GM12864 (cell line): ENCODE results near the gene NXPH4.

Experiments used
- DNase-seq: peaks from one replicate; pipeline ENCODE4 v3.0.0-alpha.2; 2011; ENCODE audit warnings: low read depth
- H3K4me3 ChIP-seq: 2 replicates; pipeline ENCODE4 v1.5.1; 2011; ENCODE audit warnings: mild to moderate bottlenecking, low read depth, low read length, control low read depth
- TF ChIP-seq, protein P1 (sequence below): IDR thresholded peaks from 2 replicates; pipeline ENCODE4 v1.5.1; 2011; ENCODE audit warnings: low read depth, mild to moderate bottlenecking, moderate library complexity, low read length, control low read depth, inconsistent platforms; ENCODE audit errors: missing control alignments

The NXPH4 gene

DNA sequence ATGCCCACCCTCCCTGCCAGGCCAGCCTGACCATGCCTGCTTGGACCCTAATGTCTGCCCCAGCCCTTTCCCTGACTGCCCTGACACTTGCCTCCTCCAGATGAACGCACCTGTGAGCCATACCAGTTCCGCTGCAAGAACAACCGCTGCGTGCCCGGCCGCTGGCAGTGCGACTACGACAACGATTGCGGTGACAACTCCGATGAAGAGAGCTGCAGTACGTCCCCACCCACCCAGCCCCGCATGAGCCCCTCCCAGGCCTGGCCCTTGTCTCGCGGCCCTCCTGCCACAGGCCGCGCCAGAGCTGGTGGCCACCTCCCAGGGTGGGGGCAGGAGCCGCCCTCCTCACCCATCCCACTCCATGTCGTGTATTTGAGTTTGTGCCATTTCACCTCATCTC is 14.3 kb upstream of the NXPH4 start:
- TF ChIP-seq, protein P1, sequence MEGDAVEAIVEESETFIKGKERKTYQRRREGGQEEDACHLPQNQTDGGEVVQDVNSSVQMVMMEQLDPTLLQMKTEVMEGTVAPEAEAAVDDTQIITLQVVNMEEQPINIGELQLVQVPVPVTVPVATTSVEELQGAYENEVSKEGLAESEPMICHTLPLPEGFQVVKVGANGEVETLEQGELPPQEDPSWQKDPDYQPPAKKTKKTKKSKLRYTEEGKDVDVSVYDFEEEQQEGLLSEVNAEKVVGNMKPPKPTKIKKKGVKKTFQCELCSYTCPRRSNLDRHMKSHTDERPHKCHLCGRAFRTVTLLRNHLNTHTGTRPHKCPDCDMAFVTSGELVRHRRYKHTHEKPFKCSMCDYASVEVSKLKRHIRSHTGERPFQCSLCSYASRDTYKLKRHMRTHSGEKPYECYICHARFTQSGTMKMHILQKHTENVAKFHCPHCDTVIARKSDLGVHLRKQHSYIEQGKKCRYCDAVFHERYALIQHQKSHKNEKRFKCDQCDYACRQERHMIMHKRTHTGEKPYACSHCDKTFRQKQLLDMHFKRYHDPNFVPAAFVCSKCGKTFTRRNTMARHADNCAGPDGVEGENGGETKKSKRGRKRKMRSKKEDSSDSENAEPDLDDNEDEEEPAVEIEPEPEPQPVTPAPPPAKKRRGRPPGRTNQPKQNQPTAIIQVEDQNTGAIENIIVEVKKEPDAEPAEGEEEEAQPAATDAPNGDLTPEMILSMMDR = no peak
- DNase-seq = no peak
- H3K4me3 ChIP-seq = no peak overlapping the region

DNA sequence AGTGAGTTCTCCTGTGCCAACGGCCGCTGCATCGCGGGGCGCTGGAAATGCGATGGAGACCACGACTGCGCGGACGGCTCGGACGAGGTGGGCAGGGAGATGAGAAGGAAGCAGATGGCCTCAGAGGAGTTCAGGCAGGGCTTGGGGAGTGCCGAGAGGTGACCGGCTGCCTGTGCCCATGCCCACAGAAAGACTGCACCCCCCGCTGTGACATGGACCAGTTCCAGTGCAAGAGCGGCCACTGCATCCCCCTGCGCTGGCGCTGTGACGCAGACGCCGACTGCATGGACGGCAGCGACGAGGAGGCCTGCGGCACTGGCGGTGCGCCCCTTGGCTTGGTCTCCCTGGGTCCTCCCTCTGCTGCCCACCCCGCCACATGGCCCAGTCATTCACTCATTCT is 13.4 kb upstream of the NXPH4 start:
- no peak overlapping the region for H3K4me3 ChIP-seq
- TF ChIP-seq, protein P1 = no peak
- no peak for DNase-seq

DNA sequence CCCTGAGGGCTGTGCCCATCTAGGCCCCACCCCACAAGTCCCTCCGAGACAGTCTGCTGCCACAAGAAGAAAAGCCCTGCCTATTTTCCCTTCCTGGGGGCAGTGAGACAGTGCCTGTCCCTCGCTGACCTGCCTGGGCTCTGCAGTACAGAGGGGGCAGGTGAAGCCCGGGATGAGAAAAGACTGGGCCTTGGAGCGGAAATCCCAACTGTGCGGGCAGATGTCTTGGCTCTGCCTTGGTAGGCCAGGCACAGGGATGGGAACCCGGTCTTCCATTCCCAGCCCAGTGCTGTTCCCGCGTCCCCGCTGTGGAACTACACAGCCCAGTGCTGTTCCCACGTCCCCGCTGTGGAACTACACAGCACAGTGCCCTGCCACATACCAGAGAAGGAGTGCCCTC is 12.8 kb upstream of the NXPH4 start:
- DNase-seq = no peak
- no peak overlapping the region for H3K4me3 ChIP-seq
- TF ChIP-seq, protein P1 = no peak

DNA sequence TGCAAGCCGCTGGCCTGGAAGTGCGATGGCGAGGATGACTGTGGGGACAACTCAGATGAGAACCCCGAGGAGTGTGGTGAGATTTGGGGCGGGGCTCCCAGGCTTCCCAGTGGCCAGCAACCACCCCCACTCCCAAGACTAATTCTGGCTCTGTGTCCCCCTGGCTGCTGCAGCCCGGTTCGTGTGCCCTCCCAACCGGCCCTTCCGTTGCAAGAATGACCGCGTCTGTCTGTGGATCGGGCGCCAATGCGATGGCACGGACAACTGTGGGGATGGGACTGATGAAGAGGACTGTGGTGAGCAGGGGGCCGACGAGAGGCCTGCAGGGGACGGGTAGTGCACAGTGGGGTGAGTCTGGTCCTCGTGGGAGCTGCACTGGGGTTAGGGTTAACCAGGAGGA is 12.1 kb upstream of the NXPH4 start:
- no peak overlapping the region for H3K4me3 ChIP-seq
- TF ChIP-seq, protein P1 = no peak
- DNase-seq = no peak

DNA sequence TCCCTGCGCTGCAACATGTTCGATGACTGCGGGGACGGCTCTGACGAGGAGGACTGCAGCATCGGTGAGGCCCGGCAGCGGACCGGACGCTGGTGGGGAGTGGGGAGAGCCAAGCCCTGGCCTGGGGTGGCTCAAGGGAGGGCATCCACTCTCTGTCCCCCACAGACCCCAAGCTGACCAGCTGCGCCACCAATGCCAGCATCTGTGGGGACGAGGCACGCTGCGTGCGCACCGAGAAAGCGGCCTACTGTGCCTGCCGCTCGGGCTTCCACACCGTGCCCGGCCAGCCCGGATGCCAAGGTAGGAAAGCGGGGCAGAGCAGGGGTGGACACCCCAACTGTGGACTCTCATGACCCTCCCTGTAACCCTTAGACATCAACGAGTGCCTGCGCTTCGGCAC is 11.4 kb upstream of the NXPH4 start:
- no peak for DNase-seq
- TF ChIP-seq, protein P1 = no peak
- no peak overlapping the region for H3K4me3 ChIP-seq

DNA sequence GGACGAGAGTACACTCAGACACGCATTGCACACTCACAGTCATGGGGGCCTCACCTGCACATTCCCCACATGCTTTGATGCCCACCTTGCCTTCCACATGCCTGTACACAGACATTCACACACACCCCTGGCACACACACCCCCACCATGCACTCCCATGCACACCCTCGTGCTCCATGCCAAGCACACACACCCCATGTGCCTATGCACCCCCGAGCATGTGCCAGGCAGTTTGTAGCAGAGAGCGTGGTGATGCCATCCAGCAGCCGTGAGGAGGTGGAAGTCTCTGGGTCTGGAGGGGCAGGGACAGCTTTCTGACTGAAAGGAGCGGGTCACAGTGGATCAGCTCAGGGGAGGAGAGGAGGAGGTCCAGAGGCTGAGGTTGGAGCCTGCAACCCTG is 10.7 kb upstream of the NXPH4 start:
- DNase-seq = no peak
- H3K4me3 ChIP-seq = no peak overlapping the region
- TF ChIP-seq, protein P1 = no peak

DNA sequence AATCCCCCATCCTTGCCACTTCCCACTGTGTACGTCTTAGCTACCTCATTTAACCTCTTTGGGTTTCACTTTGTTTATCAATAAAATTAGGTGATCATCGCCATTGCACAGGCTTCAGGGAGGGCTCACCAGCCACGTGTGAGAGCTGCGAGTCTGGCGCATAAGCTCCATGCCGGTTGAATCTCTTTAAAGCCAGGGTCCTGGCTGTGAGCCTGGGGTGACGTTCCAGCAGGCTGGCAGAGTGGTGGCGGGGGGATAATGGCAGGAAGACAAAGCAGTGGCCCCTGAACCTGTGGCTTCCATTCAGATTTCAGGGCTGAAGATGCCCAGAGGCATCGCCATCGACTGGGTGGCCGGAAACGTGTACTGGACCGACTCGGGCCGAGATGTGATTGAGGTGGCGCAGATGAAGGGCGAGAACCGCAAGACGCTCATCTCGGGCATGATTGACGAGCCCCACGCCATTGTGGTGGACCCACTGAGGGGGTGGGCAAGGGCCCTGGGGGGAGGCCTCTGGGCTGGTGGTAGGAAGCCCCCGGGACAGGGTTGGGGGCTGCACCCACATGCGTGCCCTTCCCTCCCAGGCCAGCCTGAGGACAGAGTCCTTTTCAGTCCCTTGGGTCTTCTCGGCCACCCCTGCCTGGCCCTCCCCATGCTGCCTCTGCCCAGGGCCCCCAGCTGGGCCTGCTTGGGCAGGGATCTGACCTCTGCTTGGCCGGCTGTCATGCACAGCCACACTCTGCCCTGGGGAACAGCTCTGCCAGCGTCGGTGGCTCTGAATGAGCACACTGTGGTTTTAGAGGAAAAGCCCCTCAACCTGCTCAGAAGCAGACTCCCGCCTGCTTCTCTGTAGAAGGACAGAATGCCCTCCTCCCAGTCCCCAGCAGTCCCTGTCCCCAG is 8.6 kb upstream of the NXPH4 start:
- H3K4me3 ChIP-seq = no peak overlapping the region
- TF ChIP-seq, protein P1 = no peak

More for the DNA sequence above, 8.6 kb upstream of the NXPH4 start:
- DNase-seq = no peak
